Fibroblast of lung (primary cell): ENCODE results near the gene EYA2. TPM values are rescaled to one million over a fixed set of nuclear protein-coding genes. Genes with fewer than 3 reads are reported as not detected.

Experiments used
- DNase-seq, 2 donors: peaks; one replicate each; pipeline versions ENCODE4 v3.0.0 to v3.0.0-alpha.2; 2010; ENCODE audit warnings: low read depth in 2 of 2
- H2AFZ ChIP-seq: 2 replicates; pipeline ENCODE4 v1.5.1; 2012; ENCODE audit warnings: low read length, control low read depth, inconsistent platforms
- H3K27ac ChIP-seq: 2 replicates; pipeline ENCODE4 v1.5.1; 2011; ENCODE audit warnings: low read length, control low read depth; ENCODE audit not compliant: insufficient read depth
- H3K27me3 ChIP-seq: 2 replicates; pipeline ENCODE4 v1.5.1; 2011; ENCODE audit warnings: mild to moderate bottlenecking, low read length; ENCODE audit not compliant: control insufficient read depth, insufficient read depth
- H3K36me3 ChIP-seq: 2 replicates; pipeline ENCODE4 v1.5.1; 2011; ENCODE audit warnings: low read length; ENCODE audit not compliant: control insufficient read depth, insufficient read depth
- H3K4me1 ChIP-seq: 2 replicates; pipeline ENCODE4 v1.5.1; 2011; ENCODE audit warnings: low read length; ENCODE audit not compliant: control insufficient read depth, insufficient read depth; ENCODE audit errors: extremely low read depth
- H3K4me2 ChIP-seq: 2 replicates; pipeline ENCODE4 v1.5.1; 2011; ENCODE audit warnings: low read length, control low read depth; ENCODE audit not compliant: insufficient read depth; ENCODE audit errors: extremely low read depth
- H3K4me3 ChIP-seq, 4 experiments: fragments of 200-600 bp in 1 of 4; sonication (generic) in 1 of 4; replicated peaks in 1 of 4; 2 replicates each; pipeline ENCODE4 v1.5.1; 2011 to 2016; ENCODE audit warnings: low read length in 4 of 4, low read depth in 3 of 4, mild to moderate bottlenecking in 3 of 4, control low read depth in 2 of 4, inconsistent platforms in 1 of 4, mixed read lengths in 1 of 4; ENCODE audit not compliant: insufficient read depth in 1 of 4; ENCODE audit errors: control extremely low read depth in 1 of 4
- H3K79me2 ChIP-seq: 2 replicates; pipeline ENCODE4 v1.5.1; 2012; ENCODE audit warnings: mild to moderate bottlenecking, low read length, inconsistent platforms; ENCODE audit not compliant: control insufficient read depth, insufficient read depth
- H3K9ac ChIP-seq: 2 replicates; pipeline ENCODE4 v1.5.1; 2011; ENCODE audit warnings: mild to moderate bottlenecking, low read length, control low read depth; ENCODE audit not compliant: insufficient read depth
- H3K9me3 ChIP-seq: 2 replicates; pipeline ENCODE4 v1.5.1; 2012; ENCODE audit warnings: low read depth, low read length; ENCODE audit not compliant: control insufficient read depth, insufficient read depth
- H4K20me1 ChIP-seq: 2 replicates; pipeline ENCODE4 v1.5.1; 2011; ENCODE audit warnings: low read length; ENCODE audit not compliant: control insufficient read depth, insufficient read depth; ENCODE audit errors: extremely low read depth
- EZH2 ChIP-seq: IDR thresholded peaks from 2 replicates; pipeline ENCODE4 v1.5.1; 2012; ENCODE audit warnings: low read length, control low read depth, mild to moderate bottlenecking; ENCODE audit errors: missing control alignments
- polyA plus RNA-seq, 2 donors: library from polyadenylated mRNA; depleted of rRNA in 1 of 2; stranded (reverse) in 1 of 2; unstranded in 1 of 2; fragments of >200 nt; gene quantifications; 2 replicates each; pipeline ENCODE4 v1.2.1, GENCODE V29; 2011 to 2012; ENCODE audit warnings: missing spikeins in 1 of 2
- total RNA-seq: library from RNA; depleted of rRNA; stranded (reverse); fragments of >200 nt; gene quantifications from 2 replicates; pipeline ENCODE4 v1.2.1, GENCODE V29; 2014
- TF ChIP-seq, protein P1 (sequence below), 2 donors: IDR thresholded peaks in 1 of 2; conservative IDR thresholded peaks in 1 of 2; 1 replicate in 1 of 2; 2 replicates in 1 of 2; pipeline ENCODE4 v1.5.1; 2011 to 2012; ENCODE audit warnings: low read length in 2 of 2, control low read depth in 1 of 2, inconsistent platforms in 1 of 2, low read depth in 1 of 2, mild to moderate bottlenecking in 1 of 2

EYA2 gene
- total and polyA plus RNA-seq, 2 donors (not counting 1 experiment from before 2014, with no cell fraction given): 0.37 to 1.7 TPM

DNA sequence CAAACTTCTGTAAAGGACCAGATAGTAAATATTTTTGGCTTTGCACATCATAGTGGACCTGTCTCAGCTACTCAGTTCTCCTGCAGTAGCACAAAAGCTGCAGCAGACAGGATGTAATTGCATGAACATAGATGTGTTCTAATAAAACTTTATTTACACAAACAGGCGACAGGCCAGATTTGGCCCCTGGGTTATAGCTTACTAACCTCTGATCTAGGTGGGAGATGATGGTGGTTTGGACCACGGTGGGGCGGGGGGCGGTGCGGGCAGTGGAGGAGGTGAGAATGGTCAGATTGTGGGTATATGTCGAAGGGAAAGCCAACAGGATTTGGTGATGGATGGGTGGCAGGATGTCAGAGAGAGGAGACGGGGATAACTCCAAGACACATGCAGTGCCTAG is 265.6 kb downstream of the EYA2 start:
- Histone ChIP-seq H3K27ac (no peak overlapping the region), H3K4me3 (no peak overlapping the region), H3K9ac (no peak overlapping the region), H3K4me2 (no peak overlapping the region), H3K79me2 (no peaks in the 10 kb centered on the region), H3K36me3 (no peaks in the 10 kb centered on the region), H3K4me1 (no peaks in the 10 kb centered on the region), H2AFZ (no peak overlapping the region), H4K20me1 (no peaks in the 10 kb centered on the region), H3K27me3 (peaks cover 3% of the 10 kb centered on the region), H3K9me3 (no peaks in the 10 kb centered on the region)
- DNase-seq: no peak
- TF ChIP-seq, protein P1, sequence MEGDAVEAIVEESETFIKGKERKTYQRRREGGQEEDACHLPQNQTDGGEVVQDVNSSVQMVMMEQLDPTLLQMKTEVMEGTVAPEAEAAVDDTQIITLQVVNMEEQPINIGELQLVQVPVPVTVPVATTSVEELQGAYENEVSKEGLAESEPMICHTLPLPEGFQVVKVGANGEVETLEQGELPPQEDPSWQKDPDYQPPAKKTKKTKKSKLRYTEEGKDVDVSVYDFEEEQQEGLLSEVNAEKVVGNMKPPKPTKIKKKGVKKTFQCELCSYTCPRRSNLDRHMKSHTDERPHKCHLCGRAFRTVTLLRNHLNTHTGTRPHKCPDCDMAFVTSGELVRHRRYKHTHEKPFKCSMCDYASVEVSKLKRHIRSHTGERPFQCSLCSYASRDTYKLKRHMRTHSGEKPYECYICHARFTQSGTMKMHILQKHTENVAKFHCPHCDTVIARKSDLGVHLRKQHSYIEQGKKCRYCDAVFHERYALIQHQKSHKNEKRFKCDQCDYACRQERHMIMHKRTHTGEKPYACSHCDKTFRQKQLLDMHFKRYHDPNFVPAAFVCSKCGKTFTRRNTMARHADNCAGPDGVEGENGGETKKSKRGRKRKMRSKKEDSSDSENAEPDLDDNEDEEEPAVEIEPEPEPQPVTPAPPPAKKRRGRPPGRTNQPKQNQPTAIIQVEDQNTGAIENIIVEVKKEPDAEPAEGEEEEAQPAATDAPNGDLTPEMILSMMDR (conservative IDR thresholded peaks at IDR 0.05 in 1 of 2, IDR thresholded peaks at IDR 0.05 in 1 of 2; ENCODE audit: low read depth in 1 of 2, low read length in 2 of 2): no peak
- TF ChIP-seq EZH2: no peak

DNA sequence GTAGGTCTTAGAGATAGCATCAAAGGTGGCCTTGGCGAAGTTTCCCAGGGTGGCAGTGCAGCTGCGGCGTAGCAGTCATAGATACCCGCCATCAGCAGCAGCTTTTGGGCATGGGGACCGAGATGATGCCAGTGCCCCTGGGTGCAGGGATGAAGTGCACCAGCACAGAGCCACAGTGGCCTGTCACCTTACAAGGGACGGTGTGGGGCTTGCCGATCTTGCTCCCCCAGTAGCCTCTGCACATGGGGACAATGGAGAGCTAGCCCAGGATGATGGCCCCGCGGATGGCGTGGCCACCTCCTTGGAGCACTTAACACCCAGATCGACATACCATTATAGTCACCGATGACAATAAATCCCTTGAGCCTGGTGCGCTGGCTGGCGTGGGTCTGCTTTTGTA is 266.3 kb downstream of the EYA2 start:
- TF ChIP-seq, protein P1 (conservative IDR thresholded peaks at IDR 0.05 in 1 of 2, IDR thresholded peaks at IDR 0.05 in 1 of 2; ENCODE audit: low read depth in 1 of 2, low read length in 2 of 2): no peak
- no peak for TF ChIP-seq EZH2
- no peak for DNase-seq
- H3K9ac ChIP-seq: no peak overlapping the region
- no peak overlapping the region for H3K27ac ChIP-seq
- H3K4me1 ChIP-seq: no peaks in the 10 kb centered on the region
- H3K9me3 ChIP-seq: no peaks in the 10 kb centered on the region
- no peaks in the 10 kb centered on the region for H4K20me1 ChIP-seq
- no peak overlapping the region for H3K4me3 ChIP-seq
- no peaks in the 10 kb centered on the region for H3K36me3 ChIP-seq
- no peak overlapping the region for H3K4me2 ChIP-seq
- H3K79me2 ChIP-seq: no peaks in the 10 kb centered on the region
- H3K27me3 ChIP-seq: peaks cover 3% of the 10 kb centered on the region
- no peak overlapping the region for H2AFZ ChIP-seq

DNA sequence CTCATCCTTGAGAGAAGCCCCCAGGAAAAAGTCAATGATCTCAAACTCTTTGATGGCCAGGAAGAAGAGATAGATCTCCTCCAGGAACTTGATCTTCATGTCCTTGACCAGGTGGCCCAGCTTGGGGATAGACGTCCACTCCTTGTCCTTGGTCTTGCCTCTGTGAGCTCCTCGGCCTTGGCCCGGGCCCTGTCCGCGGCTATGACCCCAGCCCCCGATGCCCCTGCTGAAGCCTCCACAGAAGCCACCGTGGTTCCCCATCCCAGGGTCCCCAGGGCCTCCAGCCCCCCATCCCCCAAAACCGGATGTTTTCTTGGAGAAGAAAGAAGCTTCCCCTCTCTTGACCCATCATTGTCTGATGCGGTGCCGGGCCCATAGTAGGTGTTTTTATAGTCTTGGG is 266.8 kb downstream of the EYA2 start:
- Histone ChIP-seq H3K79me2 (no peaks in the 10 kb centered on the region), H3K36me3 (no peaks in the 10 kb centered on the region), H3K27ac (no peak overlapping the region), H3K9ac (no peak overlapping the region), H3K9me3 (no peaks in the 10 kb centered on the region), H3K27me3 (peaks cover 3% of the 10 kb centered on the region), H4K20me1 (no peaks in the 10 kb centered on the region), H3K4me1 (no peaks in the 10 kb centered on the region), H3K4me3 (no peak overlapping the region), H2AFZ (no peak overlapping the region), H3K4me2 (no peak overlapping the region)
- no peak for DNase-seq
- no peak for TF ChIP-seq EZH2
- TF ChIP-seq, protein P1 (conservative IDR thresholded peaks at IDR 0.05 in 1 of 2, IDR thresholded peaks at IDR 0.05 in 1 of 2; ENCODE audit: low read depth in 1 of 2, low read length in 2 of 2): no peak
